ENCODE measurements around the gene PRTG.
A peak's percentile ranks its signal among the peaks of the same experiment; 100 is the strongest.
"Not testable (repeated sequence)": the region's sequence is repeated elsewhere in the genome, so short reads cannot be mapped to it uniquely, and the experiment has no call there.

PRTG gene

DNA sequence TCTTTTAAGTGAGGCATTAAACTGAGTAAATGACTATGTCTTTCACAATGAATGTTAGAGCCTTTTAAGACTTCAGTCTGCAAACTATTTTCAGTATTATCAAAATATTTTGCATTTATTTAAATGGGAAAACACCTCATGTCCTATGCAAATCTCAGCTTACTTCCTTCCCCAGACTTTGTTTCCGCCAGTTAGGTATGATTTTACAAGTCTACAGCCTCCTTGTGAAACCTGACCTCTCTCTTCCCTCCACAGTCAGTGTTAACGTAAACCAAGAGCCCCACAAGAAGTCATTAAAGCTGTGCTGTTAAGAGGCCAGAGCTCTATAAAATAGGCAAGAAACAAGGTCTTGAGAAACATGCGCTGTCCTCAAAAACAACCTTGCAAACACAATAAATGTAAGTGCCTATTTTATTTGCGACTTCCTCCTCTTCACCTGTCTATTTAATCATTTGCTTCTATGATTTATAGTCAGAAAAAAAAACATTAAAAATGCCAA, 48.3 kb downstream of the PRTG start:
- peak; percentile 26 for DNase-seq

DNA sequence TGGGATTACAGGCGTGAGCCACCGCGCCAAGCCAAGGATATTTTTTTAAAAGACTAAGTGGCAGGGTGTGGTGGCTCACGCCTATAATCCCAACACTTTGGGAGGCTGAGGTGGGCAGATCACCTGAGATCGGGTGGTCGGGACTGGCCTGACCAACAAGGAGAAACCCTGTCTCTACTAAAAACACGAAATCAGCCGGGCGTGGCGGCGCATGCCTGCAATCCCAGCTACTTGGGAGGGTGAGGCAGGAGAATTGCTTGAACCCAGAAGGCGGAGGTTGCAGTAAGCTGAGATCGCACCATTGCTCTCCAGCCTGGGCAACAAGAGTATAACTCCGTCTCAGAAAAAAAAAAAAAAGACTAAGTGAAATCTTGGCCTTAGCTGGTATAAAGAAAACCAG, 49.8 kb downstream of the PRTG start:
- not testable (repeated sequence) for DNase-seq

DNA sequence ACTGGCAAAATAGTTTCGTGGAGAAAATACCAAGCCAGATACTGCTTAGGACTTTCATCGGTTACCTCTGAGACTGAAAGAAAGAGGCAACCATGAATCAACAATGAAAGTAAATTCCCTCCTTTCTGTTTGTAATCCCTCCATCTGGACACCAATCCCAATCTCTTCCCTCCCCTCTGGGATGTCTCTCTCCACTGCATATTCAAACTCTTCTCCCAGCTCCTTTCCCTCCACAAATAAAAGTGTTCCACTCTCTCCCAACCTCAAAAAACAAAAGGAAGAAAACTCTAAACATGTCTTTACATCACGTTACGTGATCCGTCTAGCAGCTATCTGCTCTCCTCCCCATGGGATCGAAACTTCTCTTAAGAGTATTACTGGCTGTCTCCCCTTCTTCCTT, 55.2 kb downstream of the PRTG start:
- DNase-seq, result no peak

DNA sequence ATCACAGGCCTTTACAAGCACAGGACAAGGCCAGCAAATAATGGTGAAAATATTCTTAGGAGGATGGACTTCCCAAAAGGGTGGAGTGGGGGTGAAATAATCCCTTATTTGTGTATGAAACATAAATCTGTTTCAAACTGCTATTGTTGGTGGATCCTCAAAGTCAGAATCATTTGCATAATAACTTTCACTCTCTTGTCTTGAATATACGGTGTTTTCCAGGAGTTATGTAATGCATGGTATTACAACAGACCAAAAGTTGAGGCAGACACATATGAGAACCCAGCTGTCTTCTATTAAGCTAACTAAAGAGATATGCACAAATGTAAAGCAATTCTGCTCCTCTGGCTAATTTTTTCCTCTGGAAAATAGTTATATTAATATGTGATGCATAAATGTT, 57.7 kb downstream of the PRTG start:
- no peak for DNase-seq

DNA sequence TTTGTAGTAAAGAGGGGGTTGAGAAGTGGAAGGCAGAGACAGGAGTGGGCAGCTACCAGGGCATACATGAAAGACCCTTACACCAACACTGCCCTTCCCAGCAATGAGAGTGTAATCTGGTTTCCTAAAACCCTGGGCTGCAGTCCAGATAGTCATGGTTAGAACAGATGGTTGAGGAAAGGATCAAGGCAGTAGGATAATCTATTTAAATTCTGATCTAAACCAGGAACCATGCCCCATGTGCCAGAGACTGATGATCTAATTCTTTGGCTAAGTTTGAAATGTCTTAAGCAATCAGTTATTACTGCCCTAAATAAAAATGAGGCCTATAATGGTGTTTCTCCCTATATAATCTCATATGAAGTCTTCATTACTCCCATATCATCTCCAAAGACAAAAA, 59.6 kb downstream of the PRTG start:
- DNase-seq, result no peak

DNA sequence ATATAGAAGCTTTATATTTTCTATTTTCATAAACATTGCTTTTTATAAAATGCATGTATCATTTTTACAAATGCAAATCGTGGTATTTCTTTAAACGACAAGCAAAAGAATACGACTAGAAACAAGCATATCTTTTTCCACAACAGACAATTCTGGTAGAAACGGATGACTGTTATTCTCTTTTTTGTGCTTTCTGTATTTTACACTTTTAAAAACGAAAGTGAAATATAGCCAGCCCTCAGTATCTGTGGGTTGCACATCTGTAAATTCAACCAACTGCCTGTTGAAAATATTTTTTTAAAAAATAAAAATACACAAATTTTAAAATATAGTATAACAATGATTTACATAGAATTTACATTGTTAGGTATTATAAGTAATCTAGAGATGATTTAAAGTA, 61.3 kb downstream of the PRTG start:
- DNase-seq, result no peak

DNA sequence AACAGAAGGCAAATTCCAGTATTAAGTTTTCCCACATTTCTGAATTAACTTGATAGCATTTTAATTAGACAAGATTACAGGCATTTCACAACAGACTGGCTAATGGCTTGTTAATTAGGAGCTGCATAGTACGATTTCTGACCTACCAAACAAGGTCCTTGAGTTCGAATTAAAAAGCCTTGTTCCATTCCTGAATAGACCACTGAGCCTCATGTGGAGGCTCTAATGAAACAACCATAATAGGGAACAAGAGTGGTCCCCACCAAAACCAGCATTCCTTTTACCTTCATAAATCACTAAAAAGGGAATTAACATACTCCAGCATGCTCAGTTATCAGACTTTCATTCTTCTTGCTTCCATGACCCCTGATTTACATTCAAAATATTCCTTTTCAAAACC, 66.4 kb downstream of the PRTG start:
- no peak for DNase-seq

DNA sequence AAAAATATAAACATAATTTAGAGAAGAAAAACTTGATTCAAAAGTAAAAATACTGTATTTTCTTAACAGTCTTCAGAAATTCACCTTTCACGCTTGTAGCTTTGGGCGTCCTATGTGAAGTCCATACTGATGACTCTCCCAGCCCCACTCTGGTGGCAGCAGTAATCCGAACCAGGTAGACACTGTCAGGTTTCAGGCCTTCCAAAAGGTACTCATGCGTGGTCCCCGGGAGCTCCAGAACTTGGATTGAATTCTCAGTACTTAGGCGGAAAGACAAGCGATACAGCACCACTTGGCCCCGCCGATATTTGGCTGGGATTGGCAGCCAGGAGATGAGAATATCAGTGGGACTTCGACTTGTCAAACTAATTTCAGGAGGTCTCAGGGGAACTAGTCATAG, 69.7 kb downstream of the PRTG start:
- no peak for DNase-seq

DNA sequence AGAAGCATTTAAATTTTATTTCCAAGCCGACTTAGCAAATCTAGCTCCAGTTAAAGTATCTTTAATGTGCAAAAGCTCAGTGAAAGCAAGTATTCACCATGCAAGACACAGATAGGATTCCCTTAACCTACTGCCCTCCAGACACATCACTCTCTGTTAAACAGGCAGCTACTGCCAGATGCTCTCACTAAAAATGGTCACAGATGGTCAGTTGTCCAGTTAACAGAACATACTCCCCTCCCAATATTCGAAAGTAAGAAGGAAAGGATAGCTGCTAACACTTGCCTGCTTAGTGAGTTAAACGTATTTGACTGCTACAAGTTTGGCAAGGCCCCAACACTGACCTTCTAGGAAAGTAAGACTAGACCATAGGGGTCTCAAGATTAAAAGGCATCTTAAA, 73.7 kb downstream of the PRTG start:
- DNase-seq, result no peak

DNA sequence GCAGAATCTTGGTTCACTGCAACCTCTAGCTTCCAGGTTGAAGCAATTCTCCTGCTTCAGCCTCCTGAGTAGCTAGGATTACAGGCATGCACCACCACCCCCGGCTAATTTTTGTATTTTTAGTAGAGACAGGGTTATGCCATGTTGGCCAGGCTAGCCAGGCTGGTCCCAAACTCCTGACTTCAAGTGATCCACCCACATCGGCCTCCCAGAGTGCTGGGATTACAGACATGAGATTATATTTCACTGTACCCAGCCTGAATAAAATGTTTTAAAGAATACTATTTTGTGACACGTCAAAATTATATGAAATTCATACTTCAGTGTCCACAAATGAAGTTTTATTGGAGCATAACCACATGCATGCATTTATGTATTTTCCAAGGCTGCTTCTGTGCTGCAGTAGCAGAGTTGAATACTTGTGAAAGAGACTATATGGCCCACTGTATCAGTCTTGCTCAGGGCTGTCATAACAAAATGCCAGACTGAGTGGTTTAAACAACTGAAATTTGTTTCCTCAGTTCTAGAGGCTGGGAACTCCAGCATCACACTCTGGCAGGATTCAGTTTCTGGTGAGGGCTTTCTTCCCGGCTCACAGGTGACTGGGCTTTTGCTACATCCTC, 77.2 kb downstream of the PRTG start:
- DNase-seq, result no peak

DNA sequence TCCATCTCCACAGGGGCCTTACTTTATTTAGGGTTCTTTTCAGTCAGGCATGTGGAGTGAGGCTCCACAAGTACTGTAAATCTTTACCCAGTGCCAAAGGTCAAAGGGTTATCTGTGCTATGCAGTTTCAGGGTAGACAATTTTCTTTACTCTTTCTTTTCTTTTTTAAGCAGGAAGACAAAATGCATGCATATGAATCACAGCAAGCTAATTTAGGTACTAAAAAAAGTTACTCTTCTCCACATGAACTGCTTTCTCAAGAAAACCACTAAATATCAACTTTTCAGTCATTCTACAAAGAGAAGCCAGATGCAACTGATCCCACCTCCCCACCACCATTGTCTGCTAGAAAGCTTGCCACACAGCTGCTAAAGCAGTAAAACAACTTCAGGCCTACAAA, 81.5 kb downstream of the PRTG start:
- no peak for DNase-seq

DNA sequence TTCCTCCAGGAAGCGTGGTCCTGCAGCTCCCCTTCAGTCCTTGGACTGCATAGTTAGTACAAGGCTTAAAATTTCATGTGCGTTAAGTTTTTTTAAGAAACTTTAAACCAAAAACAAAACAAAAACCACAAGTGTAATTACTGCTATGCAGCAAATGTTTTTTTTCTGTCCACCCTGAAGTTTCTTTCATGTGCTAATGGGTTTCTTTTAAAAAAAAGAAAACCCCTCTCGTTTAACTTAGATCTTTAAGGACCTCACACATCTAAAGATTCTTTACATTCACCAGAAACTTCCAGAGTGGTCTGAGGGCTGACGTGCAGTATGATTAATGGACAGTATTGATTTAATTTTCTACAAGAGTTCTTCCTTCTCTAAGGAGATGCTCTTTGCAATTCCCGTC, 82.8 kb downstream of the PRTG start:
- no peak for DNase-seq

DNA sequence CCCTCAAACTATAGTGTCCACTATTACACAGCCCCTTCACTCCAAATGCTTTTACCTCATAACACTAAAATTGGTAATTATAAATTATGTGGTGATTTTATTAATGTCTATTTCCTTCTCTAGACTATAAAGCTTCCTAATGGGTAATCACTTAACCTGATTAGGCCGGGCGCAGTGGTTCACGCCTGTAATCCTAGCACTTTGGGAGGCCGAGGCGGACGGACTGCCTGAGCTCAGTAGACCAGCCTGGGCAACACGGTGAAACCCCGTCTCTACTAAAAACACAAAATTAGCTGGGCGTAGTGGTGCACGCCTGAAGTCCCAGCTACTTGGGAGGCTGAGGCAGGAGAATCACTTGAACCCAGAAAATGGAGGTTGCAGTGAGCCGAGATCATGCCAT, 83.5 kb downstream of the PRTG start:
- no peak for DNase-seq

DNA sequence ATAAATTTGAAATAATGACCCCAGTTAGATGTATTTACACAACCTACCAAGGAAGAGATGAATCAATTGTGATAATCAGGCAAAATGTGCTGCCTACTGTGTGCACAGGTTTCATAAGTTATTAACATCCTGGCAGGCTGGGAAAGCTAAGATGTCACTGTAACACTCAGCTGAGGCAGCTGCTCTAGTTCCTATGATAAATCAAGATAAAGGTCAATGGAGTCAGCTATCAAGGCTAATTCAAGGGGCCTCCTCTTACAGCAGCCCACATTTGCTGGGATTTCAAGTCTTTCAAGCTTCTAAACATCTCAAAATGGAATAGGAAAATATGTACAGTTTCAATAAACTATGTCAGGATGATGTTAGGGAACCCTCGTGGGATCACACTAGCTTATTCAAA, 84.1 kb downstream of the PRTG start:
- DNase-seq, result no peak

DNA sequence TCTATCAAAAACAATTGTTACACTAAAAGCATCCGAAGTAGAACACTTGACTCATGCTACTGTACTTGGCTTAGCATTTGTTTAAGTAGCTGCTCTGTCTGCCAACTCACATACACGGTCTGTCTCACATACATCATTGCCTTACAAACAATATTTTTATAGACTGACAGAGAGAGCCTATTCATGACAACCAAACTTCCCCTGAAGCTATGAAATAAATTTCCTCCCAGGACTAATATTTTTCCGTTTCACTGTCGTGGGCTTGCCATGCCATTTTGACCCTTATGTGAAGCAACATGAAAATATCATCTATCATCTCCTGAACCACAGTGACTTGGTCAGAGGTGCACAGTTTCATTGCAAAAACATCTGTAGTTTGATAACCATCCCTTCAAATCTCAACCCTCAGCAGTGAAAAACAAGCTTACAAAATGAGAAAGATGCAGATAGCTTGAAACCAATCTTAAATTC, 88.4 kb downstream of the PRTG start:
- DNase-seq, result no peak

DNA sequence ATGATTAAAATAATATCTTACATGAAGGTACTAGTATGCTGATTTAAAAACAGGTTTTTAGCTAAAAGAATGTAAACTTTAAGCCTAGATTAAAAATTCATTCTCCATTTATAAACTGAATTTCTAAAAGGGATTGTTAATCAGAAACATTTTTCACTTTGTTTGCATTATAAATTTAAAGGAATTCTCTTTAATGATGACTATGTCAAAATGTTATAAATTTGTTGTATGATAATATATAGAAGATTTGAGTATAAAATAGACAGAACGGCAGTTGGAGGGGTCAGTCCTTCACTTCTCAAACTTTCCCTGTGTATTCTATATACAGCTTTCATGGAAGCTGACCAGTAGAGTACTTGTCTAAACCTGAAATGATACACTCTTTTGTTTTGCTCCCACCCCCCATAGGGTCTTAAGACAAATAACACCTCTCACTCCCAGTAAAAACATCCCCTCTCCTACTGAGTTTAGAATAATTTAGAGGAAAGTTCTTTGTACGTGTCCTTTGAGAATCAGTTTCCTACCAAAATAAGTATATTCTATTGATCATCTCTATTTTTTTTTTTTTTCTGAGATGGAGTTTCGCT, 90.0 kb downstream of the PRTG start:
- no peak for DNase-seq

DNA sequence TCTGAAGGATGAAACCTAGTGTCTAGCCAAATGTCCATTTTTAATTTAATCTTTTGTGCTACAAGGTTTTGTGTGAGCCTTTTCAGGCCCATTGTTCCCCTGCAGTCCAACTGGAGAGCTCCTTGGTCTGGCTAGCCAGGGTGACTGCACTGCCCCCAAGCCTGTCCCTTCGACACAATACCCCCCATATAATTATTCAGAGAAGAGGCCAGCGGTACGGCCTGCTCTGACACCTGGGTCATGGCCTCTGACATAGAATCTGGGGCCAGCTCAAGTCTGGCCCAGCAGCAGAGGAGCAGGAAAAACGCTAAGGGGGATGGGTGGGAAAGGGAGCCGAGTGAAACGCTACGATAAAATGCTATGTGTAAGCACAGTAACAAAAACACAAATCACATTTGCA, 90.6 kb downstream of the PRTG start:
- DNase-seq, result no peak

DNA sequence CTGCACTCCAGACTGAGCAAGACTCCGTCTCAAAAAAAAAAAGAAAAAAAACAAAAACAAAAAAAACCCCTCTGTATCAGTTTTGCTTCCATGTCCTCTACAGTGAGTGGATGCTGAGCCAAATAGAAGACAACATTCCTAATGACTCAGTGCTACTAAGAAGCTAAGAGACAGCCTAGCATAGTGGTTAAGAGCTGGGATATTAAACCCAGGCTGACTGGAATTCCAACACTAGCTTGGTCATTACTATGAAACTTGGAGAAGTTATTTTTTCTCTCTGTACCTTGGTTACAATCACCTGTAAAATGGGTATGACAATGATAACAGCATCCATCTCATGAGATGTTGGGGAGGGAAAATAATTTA, 93.9 kb downstream of the PRTG start:
- DNase-seq, result no peak

DNA sequence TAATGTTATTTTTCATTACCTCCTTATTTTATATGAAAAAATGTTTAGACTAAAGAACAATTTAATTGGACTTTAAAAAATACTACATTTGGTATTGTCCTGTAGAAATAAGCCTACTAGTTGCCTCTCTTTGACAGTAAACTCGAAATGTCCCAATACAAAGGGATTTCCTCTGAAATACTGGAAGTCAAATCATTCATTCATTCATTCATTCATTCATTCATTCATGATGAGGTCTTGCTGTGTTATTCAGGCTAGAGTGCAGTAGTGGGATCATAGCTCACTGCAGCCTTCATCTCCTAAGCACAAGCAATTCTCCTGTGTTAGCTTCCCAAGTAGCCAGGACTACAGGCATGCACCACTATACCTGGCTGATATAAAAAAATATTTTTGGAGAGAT, 104.2 kb downstream of the PRTG start:
- DNase-seq, result no peak

DNA sequence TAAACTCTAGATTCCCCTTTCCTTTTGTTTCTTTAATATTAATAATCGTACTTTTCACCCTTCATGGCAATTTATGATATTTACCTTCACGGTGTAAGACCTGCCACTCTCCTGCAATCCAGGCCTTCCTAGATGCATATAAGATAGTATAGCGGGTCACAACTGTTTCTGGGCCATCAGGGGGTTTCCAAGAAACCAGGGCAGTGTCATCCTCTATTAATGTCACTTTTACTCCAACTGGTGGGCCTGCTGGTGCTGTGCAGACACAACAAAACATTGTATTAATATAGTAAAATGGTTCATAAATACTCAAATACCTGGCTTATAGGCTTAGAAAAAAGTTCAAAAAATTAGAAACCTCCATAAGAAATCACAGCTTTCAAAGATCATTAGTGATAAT, 105.9 kb downstream of the PRTG start:
- no peak for DNase-seq

DNA sequence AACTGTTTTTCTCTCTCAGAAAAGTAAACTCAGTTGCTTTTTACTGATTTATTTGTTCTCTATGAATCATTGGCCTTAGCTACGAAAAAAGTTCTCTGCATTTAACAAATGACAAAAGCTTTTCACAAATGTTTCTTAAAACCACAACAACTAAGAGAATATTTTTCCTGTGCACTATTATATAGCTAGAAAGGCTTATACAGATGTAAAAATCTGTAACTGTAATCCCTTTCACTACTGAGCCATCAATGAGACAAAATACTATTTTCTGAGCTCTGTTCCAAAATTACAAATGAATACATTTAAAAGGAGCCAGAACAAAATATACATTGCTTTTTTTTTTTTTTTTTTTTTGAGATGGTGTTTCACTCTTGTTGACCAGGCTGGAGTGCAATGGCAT, 109.2 kb downstream of the PRTG start:
- DNase-seq, result no peak

DNA sequence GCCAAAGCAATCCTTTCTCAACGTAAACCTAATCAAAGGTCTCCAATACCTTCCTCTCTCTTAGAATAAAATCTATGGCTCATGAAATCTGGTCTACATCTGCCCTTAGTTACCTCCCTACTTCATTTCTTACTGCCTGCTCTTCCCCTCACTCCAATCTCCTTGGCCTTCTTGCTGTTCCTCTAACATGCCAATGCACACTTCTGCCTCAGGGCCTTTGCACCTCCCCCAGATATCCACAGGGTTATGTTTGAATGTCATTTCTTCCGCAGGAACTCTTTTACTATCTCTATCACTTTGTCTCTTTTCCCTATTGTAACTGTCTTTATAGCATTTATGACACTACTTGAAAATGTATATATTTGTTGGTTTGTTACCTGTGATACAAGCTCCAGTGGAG, 110.5 kb downstream of the PRTG start:
- no peak for DNase-seq

DNA sequence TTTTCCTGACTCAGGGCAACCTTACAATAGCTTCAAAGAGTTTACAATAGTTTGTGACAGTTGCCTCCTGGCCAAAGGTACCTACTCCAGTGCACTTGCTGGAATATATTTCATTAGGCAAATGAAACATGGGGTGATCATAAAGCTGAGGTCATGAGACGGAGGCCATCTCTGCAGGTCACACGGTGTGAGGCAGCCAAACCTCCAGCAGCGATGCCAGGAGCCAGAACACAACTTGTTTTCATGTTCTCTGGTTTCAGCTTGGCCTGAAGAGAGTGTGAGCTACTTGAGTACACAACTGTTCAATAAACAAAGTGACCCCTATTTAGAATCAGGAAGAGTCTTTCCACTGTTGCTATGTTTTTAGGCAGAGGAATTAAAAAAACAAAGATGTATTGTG, 112.1 kb downstream of the PRTG start:
- DNase-seq, result no peak

DNA sequence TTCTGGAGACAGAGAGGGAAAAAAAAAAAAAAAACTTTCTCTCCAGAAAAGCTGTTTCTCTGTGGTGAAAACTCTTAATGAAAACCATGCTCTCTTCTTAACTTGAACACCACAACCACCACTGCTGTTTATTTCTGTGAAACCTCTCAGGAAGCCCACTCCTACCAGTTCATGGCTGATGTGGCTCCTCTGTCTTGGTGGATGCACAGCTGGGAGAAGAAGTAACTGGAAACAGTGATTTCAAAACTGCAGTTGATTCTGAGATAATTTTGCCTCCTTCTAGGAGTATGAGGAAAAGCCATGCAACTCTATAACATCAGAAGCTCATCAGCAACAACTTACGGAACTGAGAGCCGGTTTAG, 114.6 kb downstream of the PRTG start:
- no peak for DNase-seq

DNA sequence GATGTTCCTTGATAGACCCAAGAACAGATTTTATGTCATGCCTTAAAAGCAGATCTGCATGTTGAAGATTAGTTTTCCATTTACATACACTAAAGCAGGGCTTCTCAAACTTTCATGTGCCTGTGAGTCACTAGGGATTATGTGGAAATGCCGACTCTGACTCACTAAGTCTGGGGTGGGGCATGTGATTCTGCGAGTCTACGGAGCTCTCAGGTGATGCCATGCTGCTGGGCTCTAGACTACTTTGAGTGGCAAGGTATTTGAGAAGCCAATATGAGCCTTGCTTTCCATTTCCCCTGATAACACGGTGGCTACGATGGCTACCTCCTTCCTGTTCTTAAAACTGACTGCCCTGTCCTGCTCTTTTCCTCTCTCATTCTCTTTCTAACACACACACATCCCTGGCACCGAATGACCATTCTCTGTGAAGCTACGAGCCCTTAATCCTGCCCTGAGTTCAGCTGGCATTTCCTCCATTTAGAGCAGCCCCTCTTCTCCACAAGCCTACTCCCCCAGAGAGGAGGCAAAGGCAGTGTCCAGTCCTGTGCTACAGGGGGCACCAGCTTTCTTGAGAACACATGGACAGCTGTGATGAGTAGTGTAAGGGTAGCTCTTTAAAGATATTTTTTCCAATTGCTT, 115.1 kb downstream of the PRTG start:
- no peak for DNase-seq
